WI38 (cell line): ENCODE data around the gene FBXO41.

ENCODE experiments used
- H3K4me3 ChIP-seq: 2 replicates; pipeline ENCODE4 v1.5.1; 2011; ENCODE audit warnings: low read depth, mild to moderate bottlenecking, control low read depth, low read length
- TF ChIP-seq, protein P1 (sequence below): IDR thresholded peaks from 2 replicates; pipeline ENCODE4 v1.5.1; 2012; ENCODE audit warnings: low read depth, mild to moderate bottlenecking, control low read depth, low read length

FBXO41 gene

DNA sequence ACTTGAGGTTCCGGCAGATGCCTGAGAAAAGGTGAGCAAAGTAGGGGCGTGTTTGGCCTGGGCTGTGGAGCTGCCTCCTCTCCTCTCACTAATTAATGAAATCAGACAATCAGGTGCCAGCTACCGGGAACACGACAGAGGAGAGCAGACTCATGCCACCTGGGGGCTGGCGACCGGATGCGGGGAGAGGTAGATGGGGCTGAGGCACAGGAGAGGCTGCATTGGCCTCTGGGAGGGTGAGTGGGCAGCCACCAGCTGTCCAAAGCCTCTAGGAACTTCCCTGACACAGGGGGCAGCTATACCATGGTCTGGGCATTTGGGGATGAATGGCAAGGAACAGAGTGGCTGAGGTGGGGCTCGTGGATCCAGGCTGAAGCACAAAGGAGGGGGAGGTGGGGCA lies 25.0 kb downstream of the FBXO41 start:
- TF ChIP-seq, protein P1, sequence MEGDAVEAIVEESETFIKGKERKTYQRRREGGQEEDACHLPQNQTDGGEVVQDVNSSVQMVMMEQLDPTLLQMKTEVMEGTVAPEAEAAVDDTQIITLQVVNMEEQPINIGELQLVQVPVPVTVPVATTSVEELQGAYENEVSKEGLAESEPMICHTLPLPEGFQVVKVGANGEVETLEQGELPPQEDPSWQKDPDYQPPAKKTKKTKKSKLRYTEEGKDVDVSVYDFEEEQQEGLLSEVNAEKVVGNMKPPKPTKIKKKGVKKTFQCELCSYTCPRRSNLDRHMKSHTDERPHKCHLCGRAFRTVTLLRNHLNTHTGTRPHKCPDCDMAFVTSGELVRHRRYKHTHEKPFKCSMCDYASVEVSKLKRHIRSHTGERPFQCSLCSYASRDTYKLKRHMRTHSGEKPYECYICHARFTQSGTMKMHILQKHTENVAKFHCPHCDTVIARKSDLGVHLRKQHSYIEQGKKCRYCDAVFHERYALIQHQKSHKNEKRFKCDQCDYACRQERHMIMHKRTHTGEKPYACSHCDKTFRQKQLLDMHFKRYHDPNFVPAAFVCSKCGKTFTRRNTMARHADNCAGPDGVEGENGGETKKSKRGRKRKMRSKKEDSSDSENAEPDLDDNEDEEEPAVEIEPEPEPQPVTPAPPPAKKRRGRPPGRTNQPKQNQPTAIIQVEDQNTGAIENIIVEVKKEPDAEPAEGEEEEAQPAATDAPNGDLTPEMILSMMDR = no peak
- H3K4me3 ChIP-seq = no peak overlapping the region

DNA sequence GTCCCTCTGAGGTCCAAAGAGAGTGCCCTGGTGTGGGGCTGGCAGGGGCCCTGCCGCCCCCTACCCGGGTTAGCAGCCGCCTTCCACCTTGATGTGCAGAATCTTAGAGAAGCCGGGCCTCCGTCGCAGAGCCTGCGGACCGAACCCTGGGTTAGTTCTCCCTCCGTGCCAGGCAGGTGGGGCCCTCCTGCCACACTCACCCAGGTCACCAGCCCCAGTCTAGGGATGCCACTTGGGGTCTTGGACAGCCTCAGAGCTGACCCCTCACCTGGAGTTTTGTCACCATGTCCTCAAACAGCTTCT lies 25.4 kb downstream of the FBXO41 start:
- no peak overlapping the region for H3K4me3 ChIP-seq
- TF ChIP-seq, protein P1 = no peak

DNA sequence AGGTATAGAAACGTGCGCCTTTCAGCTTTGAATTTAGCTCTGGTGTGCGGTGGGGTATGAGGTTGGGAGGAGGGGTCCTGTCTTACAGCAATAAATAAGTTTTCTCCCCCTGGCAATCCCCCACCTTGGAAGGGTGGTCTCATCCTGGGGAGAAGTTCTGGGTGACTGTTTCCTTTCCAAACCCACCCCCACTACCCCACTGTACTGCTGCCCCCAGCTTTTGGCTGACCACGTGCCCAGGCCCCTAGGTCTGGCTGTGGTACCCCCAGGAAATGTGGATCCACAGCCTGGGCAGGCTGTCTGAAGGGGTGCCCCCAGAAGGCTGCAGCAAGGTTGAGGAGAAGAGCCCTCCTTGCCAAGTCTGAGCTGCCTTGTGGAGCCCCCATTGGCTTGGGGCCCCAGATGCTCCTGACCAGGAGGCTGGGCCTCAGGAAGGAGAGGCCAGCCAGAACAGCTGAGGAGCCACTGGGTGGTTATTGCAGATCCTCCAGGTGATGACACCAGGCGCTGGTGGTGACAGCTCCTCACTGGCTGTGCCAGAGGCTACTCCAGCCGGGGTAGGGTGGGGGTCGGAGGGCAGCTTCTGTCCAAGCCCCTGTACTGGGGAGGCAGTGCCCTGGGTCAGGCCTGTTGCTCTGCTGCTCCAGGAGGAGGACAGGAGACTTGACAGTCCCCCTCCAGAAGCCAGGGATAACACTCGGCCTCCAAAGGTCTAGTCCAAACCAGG lies 25.9 kb downstream of the FBXO41 start:
- TF ChIP-seq, protein P1 = no peak
- no peak overlapping the region for H3K4me3 ChIP-seq

DNA sequence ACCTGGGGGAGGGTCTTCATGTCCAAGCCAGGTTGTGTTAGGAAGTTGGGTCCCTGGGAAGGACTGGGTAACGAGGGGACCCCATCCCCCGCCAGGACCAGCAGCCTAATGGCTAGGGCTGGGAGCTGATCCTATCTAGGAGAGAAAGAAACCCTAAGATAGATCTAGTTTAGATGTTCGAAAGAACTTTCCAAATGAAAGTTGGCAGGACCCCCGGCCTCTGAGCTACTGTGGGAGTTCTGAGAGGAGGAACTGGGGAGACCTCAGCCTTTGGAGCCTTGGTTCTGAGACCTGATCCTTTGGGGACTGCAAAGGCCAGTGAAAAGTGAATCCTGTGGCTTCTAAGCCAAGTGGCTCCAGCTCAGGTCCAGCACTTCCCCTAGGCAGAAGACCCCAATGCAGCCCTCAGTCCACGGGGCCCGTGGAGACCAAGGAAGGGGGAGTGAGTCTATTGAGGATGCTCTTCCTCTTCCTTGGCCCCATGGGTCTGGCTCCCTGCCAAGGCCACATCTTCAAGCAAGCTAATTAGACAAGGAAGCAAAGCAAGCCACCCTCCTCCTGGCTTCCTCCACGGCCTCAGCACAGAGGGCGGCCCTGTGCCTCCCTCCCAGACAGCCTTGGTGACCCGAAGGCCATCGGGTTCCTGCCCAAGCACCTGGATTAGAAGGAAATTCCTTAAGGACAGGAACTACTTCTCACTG lies 26.7 kb downstream of the FBXO41 start:
- no peak overlapping the region for H3K4me3 ChIP-seq
- TF ChIP-seq, protein P1 = no peak

DNA sequence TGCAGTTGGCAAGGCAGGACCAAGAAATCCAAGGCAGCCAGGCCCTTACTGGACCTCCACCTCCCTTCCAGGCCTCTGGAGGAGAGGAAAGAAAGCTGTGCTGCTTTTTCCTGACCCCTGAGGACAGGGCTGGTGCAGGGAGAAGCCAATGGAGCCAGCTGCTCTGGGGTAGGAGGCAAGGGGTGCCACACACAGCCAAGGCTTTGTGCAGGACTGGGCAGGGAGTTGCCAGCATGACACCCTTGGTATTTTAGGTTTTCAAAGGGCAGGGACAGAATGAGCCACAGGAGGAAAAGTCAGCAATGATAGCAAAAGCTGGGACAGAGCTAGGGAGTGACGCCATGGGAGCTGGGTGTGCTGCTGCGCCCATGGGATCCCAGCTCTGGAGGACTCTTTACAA lies 27.3 kb downstream of the FBXO41 start:
- H3K4me3 ChIP-seq = no peak overlapping the region
- TF ChIP-seq, protein P1 = no peak

DNA sequence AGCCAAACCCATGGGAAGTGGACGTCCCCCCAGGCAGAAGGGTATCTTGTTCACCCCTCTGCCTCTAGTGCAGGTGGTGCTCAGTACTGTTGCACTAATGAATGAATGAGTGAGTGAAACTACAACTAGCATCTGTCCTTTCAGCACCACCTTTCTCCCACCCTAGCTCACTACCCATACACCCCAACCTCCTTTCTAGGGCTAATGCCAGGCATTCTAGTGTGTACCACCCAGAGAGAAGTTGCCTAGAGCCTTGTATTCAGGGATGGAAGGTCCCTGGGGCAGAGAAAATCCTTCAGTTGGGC lies 27.7 kb downstream of the FBXO41 start:
- TF ChIP-seq, protein P1 = no peak
- H3K4me3 ChIP-seq = no peak overlapping the region

DNA sequence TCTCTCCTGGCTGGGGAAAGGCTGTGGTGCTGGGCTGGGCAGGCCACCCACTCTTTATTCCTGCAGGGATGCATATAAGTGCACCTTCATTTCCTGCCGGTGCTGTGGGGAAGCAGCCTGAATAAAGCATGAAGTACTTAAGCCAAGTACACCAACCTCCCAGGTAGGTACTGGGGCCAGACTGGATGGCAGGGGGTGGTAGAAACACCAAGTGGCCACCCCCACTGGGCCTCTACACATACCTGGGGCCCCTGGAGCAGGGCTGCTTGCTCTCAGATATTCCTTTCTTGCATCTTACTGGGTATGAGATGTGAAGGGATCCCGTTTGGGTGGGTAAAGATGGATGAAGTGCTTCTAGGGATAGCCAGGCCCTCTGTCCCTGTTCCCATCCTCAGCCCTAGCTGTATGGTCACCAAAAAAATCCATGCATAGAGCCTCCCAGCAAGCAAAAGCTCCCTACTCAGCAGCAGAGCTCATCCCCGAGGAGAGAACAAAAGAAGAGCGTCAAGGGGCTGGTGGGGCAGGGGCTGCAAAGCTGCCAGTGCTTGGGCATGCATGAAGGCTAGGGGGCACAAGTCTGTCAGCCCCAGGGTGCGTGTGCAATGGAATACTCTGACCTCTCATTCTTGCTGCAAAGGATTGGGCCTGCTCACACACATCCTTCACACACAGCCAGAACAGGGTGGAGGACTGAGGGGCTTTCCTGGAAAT lies 28.2 kb downstream of the FBXO41 start:
- TF ChIP-seq, protein P1 = no peak
- H3K4me3 ChIP-seq = no peak overlapping the region
